ENCODE data around the gene OR5AL1.

DNA sequence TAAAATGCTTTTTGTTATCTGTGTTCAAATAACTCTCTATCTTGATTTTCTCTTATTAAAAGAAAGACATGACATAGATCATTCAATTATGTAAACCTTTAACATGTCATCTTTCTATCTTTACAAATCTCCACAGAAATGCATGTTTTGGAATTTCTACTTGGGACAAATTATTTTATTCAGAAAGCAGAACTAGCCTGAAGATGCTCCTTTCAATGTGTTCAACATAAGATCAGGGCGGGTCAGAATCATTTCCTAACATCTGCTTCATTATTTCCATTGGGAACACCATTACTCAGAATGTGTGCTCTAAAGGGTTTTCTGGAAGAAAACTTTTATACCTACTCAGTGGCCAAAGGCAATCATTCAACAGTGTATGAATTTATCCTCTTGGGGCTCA lies at the start of gene OR5AL1:
- TF ChIP-seq, protein P1, sequence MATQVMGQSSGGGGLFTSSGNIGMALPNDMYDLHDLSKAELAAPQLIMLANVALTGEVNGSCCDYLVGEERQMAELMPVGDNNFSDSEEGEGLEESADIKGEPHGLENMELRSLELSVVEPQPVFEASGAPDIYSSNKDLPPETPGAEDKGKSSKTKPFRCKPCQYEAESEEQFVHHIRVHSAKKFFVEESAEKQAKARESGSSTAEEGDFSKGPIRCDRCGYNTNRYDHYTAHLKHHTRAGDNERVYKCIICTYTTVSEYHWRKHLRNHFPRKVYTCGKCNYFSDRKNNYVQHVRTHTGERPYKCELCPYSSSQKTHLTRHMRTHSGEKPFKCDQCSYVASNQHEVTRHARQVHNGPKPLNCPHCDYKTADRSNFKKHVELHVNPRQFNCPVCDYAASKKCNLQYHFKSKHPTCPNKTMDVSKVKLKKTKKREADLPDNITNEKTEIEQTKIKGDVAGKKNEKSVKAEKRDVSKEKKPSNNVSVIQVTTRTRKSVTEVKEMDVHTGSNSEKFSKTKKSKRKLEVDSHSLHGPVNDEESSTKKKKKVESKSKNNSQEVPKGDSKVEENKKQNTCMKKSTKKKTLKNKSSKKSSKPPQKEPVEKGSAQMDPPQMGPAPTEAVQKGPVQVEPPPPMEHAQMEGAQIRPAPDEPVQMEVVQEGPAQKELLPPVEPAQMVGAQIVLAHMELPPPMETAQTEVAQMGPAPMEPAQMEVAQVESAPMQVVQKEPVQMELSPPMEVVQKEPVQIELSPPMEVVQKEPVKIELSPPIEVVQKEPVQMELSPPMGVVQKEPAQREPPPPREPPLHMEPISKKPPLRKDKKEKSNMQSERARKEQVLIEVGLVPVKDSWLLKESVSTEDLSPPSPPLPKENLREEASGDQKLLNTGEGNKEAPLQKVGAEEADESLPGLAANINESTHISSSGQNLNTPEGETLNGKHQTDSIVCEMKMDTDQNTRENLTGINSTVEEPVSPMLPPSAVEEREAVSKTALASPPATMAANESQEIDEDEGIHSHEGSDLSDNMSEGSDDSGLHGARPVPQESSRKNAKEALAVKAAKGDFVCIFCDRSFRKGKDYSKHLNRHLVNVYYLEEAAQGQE (IDR thresholded peaks at IDR 0.05) = no peak
- TF ChIP-seq, protein P2, sequence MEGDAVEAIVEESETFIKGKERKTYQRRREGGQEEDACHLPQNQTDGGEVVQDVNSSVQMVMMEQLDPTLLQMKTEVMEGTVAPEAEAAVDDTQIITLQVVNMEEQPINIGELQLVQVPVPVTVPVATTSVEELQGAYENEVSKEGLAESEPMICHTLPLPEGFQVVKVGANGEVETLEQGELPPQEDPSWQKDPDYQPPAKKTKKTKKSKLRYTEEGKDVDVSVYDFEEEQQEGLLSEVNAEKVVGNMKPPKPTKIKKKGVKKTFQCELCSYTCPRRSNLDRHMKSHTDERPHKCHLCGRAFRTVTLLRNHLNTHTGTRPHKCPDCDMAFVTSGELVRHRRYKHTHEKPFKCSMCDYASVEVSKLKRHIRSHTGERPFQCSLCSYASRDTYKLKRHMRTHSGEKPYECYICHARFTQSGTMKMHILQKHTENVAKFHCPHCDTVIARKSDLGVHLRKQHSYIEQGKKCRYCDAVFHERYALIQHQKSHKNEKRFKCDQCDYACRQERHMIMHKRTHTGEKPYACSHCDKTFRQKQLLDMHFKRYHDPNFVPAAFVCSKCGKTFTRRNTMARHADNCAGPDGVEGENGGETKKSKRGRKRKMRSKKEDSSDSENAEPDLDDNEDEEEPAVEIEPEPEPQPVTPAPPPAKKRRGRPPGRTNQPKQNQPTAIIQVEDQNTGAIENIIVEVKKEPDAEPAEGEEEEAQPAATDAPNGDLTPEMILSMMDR (IDR thresholded peaks at IDR 0.05; ENCODE audit: low read depth, low read length, missing input control) = no peak
- TF ChIP-seq SP1 (IDR thresholded peaks at IDR 0.05) (no peak), YY1 (IDR thresholded peaks at IDR 0.05) (no peak)

All from liver (tissue), 3 donors.